Fibroblast of peridontal ligament (primary cell): ENCODE results near the gene SKI.

Experiments used
- DNase-seq: peaks from one replicate; pipeline ENCODE4 v3.0.0-alpha.2; 2010; ENCODE audit errors: extremely low read depth

The SKI gene

GRCh38 chr1:2339206-2340085, 111.3 kb downstream of the SKI start:
- DNase-seq = no peak

DNA sequence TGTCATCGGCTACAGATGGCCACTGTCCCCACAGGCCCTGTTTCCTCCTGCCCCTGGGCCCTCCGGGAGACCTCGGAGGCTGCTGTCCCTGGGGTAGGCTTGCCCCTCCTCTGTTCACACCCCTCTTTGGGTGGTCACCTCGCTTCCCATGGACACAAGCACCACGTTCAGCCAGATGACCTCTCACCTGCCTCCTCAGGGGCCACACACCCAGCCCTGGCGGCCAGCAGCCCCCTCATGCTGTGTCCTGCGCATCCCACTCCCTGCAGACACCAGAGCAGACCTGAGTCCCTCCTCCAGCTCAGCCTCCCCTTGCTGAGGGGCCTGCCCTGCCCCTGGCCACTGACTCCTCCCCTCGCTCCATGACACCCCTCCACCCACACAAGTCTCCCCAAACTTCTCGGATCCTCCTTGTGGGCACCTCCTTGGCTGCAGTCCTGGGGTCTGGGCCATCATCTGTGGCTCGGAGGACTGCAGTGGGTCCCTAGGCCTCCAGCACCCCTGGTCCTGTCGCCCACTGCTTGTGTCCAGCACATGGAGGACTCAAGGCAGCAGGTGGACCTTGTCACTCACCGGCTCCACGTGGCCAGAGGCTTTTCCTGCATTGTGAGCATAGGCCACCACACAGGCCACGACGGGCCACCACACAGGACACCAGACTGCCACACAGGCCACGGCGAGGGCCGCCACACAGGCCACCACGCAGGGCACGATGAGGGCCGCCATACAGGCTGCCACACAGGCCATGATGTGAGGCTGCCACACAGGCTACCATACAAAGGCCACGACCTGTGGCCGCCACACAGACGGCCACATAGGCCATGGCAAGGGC, 112.2 kb downstream of the SKI start:
- DNase-seq = no peak

DNA sequence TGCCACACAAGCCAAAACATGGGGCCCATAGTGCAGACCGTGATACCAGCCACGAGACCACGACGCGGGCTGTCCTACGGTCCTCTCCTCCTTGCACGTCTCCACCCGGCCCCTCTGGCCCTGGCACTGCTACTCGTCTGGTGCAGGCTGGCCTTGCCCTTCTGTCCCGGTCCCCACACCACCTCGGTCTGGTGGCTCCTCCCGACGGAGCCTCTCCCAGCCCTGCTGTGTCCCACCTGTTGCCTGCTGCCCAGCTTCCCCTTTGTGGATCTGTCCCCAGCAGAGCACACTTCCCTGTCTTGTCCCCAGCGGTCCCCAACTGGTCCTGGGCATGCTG, 112.8 kb downstream of the SKI start:
- no peak for DNase-seq

DNA sequence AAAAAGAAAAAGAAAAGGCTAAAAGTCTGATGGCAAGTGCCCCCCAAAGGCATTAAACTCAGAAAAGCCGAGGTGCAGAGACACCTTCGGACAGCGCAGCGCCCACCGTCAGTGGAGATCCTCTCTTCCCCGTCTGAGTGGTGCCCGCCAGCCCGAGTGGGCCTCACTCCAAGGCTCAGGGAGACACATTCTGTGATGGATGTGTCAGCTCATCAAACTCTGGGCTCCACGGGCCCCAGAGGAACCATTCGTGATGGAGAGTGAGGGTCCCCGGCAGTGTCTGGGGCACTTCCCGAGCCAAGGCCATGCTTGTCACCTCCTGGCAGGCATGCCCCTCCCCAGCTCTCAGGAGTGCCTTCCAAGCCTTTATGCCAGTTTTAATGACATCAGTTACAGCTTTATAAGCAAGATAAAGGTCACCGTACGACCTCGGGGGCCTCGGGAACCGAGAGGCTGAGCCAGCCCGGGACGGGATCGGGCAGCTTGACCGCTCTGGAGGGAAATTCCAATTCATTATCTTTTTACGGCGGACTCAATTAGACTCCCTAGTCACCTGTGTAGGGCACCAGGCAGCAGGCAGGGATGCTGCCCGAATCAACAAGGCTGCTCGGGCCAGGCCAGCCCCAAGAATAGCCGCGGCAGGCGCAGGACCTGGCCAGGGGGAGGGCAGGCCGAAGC, 113.7 kb downstream of the SKI start:
- DNase-seq = no peak

GRCh38 chr1:2342384-2343022, 114.4 kb downstream of the SKI start:
- no peak for DNase-seq

GRCh38 chr1:2343023-2343935, 115.2 kb downstream of the SKI start:
- no peak for DNase-seq

DNA sequence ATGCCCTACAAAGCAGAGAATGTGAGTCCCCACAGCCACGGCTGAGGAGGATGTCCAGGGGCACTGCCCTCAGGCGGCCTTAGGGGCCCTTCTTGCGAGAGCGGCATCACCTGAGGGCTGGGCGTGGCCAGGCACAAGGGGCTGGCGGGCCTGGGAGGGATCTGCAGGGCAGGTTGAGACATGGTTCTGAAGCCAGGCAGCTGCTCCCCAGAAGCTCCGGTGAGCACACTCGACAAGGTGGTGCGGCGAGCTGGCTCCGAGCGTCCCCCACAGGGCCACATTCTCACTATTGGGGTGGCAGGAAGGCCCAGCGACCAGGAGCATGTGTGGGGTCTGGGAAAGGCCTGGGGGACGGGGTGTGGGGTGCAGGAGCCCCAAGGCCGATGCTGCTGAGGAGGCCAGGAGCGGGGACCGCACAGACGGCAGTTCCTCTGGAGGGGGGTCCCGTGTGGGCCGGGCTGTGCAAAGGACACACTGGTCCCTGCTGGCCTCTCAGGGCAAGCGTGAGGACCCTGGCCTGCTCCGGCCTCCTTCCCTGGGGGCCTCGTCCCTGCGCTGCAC, 116.1 kb downstream of the SKI start:
- DNase-seq = no peak

GRCh38 chr1:2344744-2345296, 116.7 kb downstream of the SKI start:
- no peak for DNase-seq

DNA sequence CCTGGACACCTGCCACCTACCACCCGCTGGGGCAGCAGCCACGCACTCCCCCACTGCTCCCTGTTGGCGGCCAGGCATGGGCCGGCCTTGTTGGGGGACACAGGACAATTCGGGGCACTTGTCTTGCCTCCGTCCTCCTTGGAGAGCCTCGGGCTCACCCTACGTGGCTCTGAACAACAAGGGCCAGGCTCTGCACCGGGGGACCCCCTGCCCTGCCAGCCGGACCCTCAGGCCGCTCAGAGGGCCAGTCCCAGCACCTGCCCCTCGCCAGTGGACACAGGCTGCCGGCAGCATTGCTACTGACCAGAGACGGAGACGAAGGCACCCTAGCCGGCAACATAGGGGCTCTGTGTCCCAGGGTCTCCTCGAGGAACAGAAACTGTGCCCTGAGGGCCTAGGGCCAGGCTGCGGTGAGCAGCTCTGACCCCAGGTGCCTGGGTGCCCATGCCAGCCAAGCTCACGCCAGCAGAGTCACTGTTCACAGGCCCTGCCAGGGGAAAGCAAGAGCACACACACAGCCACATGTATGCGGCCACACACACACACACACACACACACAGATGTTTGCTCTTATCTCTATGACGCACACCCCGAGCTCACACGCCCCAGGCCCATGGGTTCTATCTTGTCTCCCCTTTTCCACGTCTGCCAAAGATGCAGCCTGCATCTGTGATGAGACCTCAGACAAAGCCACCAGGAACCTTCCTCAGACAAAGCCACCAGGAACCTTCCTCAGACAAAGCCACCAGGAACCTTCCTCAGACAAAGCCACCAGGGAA, 117.4 kb downstream of the SKI start:
- no peak for DNase-seq

DNA sequence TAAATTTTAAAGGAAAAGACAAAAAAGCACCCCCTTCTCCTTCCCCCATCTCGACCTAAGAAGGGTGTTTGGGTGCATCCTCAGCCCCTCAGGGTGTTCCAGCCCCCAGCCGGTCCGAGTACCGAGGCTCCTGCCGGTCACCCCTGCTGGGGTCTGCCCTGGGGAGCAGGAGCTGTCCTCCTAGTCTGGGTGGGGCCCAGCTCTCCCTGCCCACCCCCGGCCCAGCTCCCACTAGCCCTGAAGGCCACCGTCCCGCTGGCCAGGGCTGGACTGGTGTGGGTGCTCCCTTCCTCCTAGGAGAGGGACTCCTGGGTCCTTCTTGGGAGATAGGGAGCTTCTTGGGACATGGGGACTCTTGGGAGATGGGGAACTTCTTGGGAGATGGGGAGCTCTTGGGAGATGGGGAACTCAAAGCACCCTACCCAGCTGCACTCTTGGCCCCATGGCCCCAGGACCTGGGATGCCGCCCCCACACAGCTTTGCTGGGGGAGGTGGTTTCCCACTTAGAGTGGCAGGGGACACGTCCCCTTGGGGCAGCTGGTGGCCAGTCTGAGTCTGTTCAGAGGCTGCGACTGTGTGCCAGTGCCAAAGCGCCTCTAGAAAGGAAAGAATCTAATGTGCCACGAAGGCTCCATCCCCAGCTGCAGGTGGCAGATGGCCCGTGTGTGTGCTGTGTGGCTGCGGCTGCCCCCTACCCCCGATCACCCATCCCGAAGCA, 118.7 kb downstream of the SKI start:
- DNase-seq = no peak

GRCh38 chr1:2347409-2347785, 119.3 kb downstream of the SKI start:
- no peak for DNase-seq

DNA sequence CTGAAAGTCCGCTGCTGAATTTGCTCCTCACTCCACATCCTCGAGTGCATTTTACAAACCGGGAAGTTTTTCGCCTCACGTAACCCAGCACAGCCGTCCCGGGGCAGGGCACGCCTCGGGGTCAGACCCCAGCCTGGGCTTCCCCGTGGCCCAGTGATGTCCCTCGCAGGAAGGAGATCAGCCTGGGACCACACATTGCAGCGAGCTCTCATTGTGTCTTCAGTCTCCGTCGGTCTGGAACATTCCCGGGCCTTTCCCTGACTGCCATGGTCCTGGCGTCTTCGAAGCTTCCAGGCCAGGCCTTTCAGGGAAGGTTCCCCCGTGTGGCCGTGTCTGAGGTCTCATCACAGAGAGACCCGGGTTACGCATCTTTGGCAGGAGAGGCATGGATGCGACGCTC, 119.8 kb downstream of the SKI start:
- no peak for DNase-seq

DNA sequence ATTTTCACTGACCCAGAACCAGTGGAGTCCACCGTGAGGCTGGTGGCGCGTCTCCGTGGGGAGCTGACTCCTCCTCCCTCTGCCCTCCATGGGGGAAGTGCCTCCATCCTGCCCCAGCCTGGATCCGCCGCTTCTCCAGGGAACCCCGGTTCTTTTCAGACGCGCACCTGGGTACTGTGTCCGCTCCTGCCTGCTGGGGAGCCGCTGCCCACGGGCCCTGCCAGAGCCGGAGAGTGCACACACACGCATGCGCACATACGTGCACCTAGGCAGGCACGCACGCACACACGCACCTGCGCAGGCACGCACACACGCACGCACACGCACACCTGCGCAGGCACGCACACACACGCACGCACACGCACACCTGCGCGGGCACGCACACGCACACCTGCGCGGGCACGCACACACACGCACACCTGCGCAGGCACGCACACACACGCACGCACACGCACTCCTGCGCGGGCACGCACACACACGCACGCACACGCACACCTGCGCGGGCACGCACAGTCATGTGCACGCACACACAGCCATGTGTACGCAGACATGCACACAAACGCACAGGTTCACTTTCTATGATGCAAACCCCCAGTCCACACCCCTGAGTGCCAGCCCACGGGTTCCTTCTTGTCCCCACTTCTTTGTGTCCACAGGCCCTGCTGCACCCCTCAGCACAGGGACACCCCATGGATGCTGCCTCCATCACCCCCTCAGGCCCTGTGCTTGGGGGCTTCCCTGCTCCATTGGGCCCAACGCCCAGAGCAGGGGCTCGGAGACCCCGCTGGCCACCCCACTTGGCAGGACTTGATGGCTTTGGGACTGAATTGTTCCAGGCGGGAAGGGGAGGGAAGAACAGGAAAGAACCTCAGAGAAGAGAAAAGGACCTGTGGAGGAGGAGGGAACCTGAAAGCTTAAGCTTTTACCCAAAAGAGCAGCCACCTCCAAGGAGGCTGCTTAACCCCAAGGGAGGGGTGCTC, 120.5 kb downstream of the SKI start:
- DNase-seq = no peak

DNA sequence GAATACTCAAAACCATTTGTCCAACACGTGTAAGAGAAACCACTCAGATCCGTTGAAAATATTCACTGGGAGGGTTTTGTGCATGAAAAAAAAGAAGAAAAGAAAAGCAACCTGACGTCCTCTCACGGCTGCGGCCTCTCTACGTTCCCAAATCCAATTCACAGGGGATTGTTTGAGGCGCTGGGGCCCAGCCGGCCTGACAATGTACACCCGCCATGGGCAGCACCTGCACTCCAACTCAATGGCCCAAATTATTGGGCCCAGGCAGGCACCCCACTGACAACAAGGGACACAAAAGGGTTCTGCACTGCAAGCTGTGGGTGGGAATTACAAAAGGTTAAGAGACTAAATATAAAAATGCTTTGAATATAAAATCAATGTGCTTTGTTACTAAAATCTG, 121.7 kb downstream of the SKI start:
- DNase-seq = no peak

DNA sequence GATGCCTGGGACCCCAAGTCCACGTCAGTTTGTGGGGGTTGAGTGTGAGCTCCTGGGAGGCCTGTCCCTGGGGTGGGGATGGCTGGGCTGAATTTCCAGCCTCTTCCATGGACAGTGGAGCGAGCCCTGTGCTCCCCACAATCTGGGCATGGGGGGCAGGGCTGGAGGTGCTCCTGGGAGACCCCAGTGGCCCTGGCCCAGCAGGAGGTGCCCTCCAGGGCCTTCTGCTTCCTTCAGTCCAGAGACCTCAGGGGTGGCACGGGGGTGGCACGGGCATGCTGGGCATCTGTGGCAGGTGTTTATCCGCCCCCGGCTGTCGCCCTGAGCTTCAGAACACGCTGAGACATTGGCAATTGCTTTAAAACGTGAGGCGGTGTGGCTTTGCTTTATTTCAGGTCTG, 122.4 kb downstream of the SKI start:
- DNase-seq = no peak

DNA sequence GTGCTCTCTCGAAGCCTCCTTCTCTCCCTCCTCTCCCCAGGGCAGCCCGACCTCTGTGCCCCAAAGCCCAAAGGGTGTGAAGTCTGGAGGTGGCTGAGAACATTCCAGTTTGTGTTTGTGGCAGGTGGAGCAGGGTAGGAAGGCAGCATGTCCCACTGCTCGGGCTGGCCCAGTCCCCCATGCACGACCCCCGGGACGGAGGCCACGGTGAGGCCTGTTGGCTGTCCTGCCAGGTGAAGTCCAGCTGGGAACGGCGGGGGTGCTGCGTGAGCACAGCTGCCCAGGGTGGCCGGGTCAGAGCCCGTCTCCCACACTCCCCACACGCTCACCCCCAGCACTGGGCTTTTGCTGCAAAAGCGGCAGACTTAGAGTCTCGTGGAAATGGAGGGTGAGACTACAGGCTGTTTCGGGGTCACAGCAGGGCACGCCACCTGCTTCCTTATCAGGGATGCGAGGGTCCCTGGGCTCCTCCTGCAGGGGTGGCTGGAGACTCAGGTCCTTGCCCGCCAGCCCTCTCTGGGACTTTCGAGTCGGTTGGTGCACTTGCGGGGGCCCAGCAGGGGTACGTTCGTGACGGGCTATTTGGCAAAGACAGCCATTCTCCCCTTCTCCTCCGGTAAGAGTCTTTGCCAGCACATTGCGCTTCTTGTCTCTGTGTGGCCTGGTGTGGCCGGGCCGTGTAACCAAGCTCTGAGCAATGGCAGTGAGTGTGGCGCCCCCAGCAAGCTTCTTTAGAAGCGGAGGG, 123.0 kb downstream of the SKI start:
- no peak for DNase-seq

DNA sequence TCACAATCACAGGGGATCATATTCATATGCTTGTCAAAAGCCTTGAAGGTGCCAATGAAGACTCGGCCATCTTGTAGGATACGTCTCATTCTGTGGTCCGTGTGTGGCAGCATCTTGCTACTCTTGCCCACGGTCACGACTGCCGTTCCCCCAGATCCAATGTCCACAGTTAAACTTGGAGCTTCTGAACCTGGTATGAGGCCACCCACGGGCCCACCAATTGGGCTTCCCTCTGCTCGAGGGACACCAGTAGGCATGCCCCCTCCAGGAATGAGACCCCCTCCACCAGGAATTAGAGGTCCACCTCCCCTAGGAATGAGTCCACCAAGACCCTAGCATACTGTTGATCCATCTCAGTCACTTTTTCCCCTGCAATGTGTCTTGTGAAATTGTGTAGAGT, 123.6 kb downstream of the SKI start:
- no peak for DNase-seq
